Osteocyte (in vitro differentiated cells): ENCODE measurements around the gene SCARB1. TPM values are rescaled to one million over a fixed set of nuclear protein-coding genes. Genes with fewer than 3 reads are reported as not detected.

Source experiments
- DNase-seq: peaks from one replicate; pipeline ENCODE4 v3.0.0; 2021; ENCODE audit warnings: mixed read lengths; ENCODE audit not compliant: unreplicated experiment; ENCODE audit errors: extremely low spot score
- H3K27ac Mint-ChIP-seq: one replicate; pipeline ENCODE4 v1.8.0; 2021; ENCODE audit warnings: mild to moderate bottlenecking, mixed read lengths; ENCODE audit not compliant: unreplicated experiment
- H3K27me3 Mint-ChIP-seq: one replicate; pipeline ENCODE4 v1.8.0; 2021; ENCODE audit warnings: mixed read lengths; ENCODE audit not compliant: unreplicated experiment
- H3K36me3 Mint-ChIP-seq: one replicate; pipeline ENCODE4 v1.8.0; 2021; ENCODE audit warnings: mixed read lengths; ENCODE audit not compliant: unreplicated experiment
- H3K4me1 Mint-ChIP-seq: one replicate; pipeline ENCODE4 v1.8.0; 2021; ENCODE audit warnings: mixed read lengths; ENCODE audit not compliant: unreplicated experiment
- H3K4me3 Mint-ChIP-seq: one replicate; pipeline ENCODE4 v1.8.0; 2021; ENCODE audit warnings: mild to moderate bottlenecking, moderate library complexity, mixed read lengths; ENCODE audit not compliant: unreplicated experiment
- H3K9me3 Mint-ChIP-seq: one replicate; pipeline ENCODE4 v1.8.0; 2021; ENCODE audit warnings: mixed read lengths; ENCODE audit not compliant: unreplicated experiment
- total RNA-seq: library from RNA; stranded (reverse); gene quantifications from 2 replicates; pipeline ENCODE4 v1.2.1, GENCODE V29; 2021
- TF ChIP-seq, protein P1 (sequence below): fragments of 200-600 bp; sonication (generic); IDR thresholded peaks from 2 replicates; pipeline ENCODE4 v1.5.0; 2021; ENCODE audit warnings: antibody characterized with exemption, mild to moderate bottlenecking, moderate library complexity

Gene SCARB1
- total RNA-seq, 1 donor from 2014 or later: 27.1 TPM

GRCh38 chr12:124848621-124849380, 14.9 kb downstream of the SCARB1 start:
- Mint-ChIP-seq H3K4me3 (no peak overlapping the region), H3K4me1 (peaks cover 21% of the 10 kb centered on the region), H3K9me3 (no peaks in the 10 kb centered on the region), H3K27me3 (no peaks in the 10 kb centered on the region), H3K27ac (no peak overlapping the region), H3K36me3 (no peaks in the 10 kb centered on the region)
- TF ChIP-seq, protein P1, sequence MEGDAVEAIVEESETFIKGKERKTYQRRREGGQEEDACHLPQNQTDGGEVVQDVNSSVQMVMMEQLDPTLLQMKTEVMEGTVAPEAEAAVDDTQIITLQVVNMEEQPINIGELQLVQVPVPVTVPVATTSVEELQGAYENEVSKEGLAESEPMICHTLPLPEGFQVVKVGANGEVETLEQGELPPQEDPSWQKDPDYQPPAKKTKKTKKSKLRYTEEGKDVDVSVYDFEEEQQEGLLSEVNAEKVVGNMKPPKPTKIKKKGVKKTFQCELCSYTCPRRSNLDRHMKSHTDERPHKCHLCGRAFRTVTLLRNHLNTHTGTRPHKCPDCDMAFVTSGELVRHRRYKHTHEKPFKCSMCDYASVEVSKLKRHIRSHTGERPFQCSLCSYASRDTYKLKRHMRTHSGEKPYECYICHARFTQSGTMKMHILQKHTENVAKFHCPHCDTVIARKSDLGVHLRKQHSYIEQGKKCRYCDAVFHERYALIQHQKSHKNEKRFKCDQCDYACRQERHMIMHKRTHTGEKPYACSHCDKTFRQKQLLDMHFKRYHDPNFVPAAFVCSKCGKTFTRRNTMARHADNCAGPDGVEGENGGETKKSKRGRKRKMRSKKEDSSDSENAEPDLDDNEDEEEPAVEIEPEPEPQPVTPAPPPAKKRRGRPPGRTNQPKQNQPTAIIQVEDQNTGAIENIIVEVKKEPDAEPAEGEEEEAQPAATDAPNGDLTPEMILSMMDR: no peak
- DNase-seq: no peak

DNA sequence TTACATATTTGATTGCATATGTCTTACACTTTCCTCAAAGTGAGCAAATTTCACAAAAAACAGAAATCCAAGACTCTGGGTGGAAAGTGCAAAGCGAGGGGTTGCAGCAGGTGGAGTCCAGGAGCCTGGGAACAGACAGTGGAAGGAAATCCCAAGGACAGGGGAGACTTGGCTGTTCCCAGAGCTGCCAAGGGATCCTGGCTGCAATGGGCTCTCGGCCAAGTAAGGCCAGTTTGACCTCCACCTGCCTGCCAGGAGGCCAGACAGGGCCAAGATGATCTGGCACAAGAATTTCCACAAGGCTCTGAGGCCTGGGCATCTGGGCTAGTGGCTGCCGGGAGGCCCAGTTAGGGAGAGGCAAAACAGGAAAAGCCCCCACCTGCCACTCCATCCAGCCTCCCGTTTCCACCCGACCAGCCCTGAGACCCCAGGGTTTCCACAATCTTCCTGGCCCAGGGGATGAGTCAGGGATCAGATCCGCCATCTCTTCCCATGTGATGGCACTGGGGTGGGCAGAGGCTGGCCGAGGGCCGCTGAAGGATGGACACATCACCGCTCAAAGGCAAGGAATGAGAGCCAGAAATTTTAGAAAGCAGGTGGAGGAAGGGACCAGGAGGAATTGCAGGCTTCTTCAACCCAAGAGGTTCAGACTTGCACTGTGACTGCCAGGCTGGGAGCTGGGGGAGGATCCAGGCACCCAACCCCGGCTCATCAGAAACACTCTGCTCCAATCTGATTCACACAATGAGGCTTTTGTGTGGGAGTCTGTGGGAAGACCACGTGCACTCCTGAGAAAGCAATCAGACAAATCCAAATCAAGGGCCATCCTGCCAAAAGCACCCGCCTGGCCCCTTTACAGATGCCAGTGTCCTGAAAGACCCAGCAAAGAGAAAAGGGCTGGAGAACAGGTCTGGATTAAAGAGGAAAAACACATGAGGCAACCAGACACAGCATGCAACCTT, 16.3 kb downstream of the SCARB1 start:
- TF ChIP-seq, protein P1: no peak
- DNase-seq: no peak
- H3K4me1 Mint-ChIP-seq: peaks cover 19% of the 10 kb centered on the region
- H3K36me3 Mint-ChIP-seq: no peaks in the 10 kb centered on the region
- H3K9me3 Mint-ChIP-seq: no peaks in the 10 kb centered on the region
- no peak overlapping the region for H3K27ac Mint-ChIP-seq
- H3K4me3 Mint-ChIP-seq: no peak overlapping the region
- H3K27me3 Mint-ChIP-seq: no peaks in the 10 kb centered on the region

DNA sequence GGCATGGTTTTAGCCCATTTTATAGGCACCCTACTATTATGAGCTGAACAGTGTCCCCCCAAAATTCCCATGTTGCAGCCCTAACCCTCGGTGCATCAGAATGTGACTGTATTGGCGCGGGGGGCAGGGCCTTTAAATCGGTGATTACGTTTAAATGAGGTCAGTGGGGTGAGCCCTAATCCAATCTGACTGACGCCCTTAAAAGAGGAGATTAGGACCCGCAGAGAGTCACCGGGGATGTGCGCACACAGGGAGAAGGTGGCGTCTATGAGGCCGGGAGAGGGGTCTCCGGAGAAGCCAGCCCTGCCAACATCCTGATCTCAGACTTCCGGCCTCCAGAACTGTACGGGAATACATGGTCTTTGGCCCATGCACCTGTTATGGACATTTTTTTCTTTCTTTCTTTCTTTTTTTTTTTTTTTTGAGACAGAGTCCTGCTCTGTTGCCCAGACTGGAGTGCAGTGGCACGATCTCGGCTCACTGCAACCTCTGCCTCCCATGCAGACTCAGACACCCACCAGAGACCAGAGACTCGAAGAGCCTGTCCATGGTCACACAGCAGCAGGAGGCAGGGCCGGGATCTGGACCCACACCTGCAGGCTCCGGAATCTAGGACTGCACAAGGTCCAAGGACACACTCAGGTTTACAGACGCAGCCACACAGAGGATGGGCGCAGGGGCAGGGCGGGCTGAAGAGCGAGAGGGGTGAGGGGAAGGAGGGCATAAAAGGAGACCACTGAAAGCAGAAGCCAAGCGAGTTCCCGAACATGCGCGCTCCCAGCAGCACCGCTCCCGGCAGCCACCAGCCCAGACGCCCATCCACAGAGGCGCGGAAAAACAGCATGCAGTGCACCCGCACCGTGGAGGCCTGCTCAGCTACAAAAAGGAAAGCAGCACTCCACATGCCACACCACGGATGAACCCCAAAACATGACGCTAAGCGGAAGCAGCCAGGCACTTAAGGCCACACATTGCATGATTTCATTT, 19.0 kb downstream of the SCARB1 start:
- Mint-ChIP-seq H3K27me3 (no peaks in the 10 kb centered on the region), H3K36me3 (no peaks in the 10 kb centered on the region), H3K4me1 (peaks cover 25% of the 10 kb centered on the region), H3K4me3 (no peak overlapping the region), H3K27ac (no peak overlapping the region), H3K9me3 (no peaks in the 10 kb centered on the region)
- DNase-seq: no peak
- TF ChIP-seq, protein P1: no peak

- no peaks in the 10 kb centered on the region for H3K9me3 Mint-ChIP-seq
- no peak for DNase-seq
- H3K4me3 Mint-ChIP-seq: no peak overlapping the region
- no peaks in the 10 kb centered on the region for H3K27me3 Mint-ChIP-seq
- H3K4me1 Mint-ChIP-seq: peaks cover 37% of the 10 kb centered on the region
- H3K27ac Mint-ChIP-seq: no peak overlapping the region
- no peaks in the 10 kb centered on the region for H3K36me3 Mint-ChIP-seq
- TF ChIP-seq, protein P1: no peak
Measured at GRCh38 chr12:124842800-124843510, 20.7 kb downstream of the SCARB1 start.
